T-helper 2 cell (primary cell): Measurements from ENCODE around the gene EXOC6B.
A peak's percentile ranks its signal among the peaks of the same experiment; 100 is the strongest.

Experiments used
- DNase-seq, 5 experiments: peaks; one replicate each; pipeline versions ENCODE4 v3.0.0 to v3.0.0-alpha.2; 2012 to 2022

EXOC6B gene

GRCh38 chr2:72263776-72264060 is 562.1 kb downstream of the EXOC6B start:
- DNase-seq = no peak

GRCh38 chr2:72263043-72263775 is 562.6 kb downstream of the EXOC6B start:
- DNase-seq = no peak

- no peak for DNase-seq
Observed at GRCh38 chr2:72261076-72261475, 564.8 kb downstream of the EXOC6B start.

- DNase-seq = no peak
Observed at GRCh38 chr2:72255540-72255939, 570.3 kb downstream of the EXOC6B start.

GRCh38 chr2:72254831-72255451 is 570.9 kb downstream of the EXOC6B start:
- DNase-seq = no peak

- no peak for DNase-seq
Observed at GRCh38 chr2:72238311-72238710, 587.5 kb downstream of the EXOC6B start.

- DNase-seq = no peak
Observed at GRCh38 chr2:72237549-72237948, 588.3 kb downstream of the EXOC6B start.

GRCh38 chr2:72236445-72237067 is 589.3 kb downstream of the EXOC6B start:
- DNase-seq = no peak

GRCh38 chr2:72235497-72236415 is 590.1 kb downstream of the EXOC6B start:
- DNase-seq = no peak

- no peak for DNase-seq
Observed at GRCh38 chr2:72233211-72233610, 592.6 kb downstream of the EXOC6B start.

- DNase-seq = no peak
Observed at GRCh38 chr2:72222829-72223564, 602.8 kb downstream of the EXOC6B start.

- DNase-seq = no peak
Observed at GRCh38 chr2:72220170-72220569, 605.7 kb downstream of the EXOC6B start.

GRCh38 chr2:72214429-72215143 is 611.2 kb downstream of the EXOC6B start:
- peak in 1 of 5 experiments; percentile 2 for DNase-seq

- no peak for DNase-seq
Observed at GRCh38 chr2:72212486-72212855, 613.4 kb downstream of the EXOC6B start.

GRCh38 chr2:72211777-72212485 is 613.9 kb downstream of the EXOC6B start:
- DNase-seq = no peak

- DNase-seq = no peak
Observed at GRCh38 chr2:72211350-72211749, 614.5 kb downstream of the EXOC6B start.

- DNase-seq = no peak
Observed at GRCh38 chr2:72210470-72210869, 615.4 kb downstream of the EXOC6B start.

- no peak for DNase-seq
Observed at GRCh38 chr2:72208225-72208624, 617.6 kb downstream of the EXOC6B start.

- DNase-seq = no peak
Observed at GRCh38 chr2:72207334-72207733, 618.5 kb downstream of the EXOC6B start.

GRCh38 chr2:72205504-72205881 is 620.3 kb downstream of the EXOC6B start:
- no peak for DNase-seq
